Erythroblast (primary cell): ENCODE data around the gene ACVR1C.
"Not testable (repeated sequence)": the region's sequence is repeated elsewhere in the genome, so short reads cannot be mapped to it uniquely, and the experiment has no call there.

Source experiments
- GATA1 ChIP-seq: IDR thresholded peaks from 2 replicates; pipeline ENCODE4 v1.6.1; 2011; ENCODE audit warnings: low read depth, mild to moderate bottlenecking, control low read depth, low read length, moderate library complexity
- POLR2A ChIP-seq: IDR thresholded peaks from 2 replicates; pipeline ENCODE4 v1.6.1; 2011; ENCODE audit warnings: mild to moderate bottlenecking, low read length

DNA sequence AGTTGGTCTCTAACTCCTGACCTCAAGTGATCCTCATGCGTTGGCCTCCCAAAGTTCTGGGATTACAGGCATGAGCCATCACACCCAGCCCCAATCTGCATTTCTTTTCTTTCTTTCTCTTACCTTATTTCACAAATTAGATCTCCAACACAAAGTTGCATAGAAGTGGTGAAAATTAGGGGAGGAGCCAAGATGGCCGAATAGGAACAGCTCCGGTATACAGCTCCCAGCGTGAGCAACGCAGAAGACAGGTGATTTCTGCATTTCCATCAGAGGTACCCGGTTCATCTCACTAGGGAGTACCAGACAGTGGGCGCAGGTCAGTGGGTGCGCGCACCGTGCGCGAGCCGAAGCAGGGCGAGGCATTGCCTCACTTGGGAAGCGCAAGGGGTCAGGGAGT, 113.7 kb downstream of the ACVR1C start:
- TF ChIP-seq POLR2A, GATA1: not testable (repeated sequence)
